Measurements from ENCODE around the gene FN3K.

The FN3K gene

GRCh38 chr17:82734987-82735866 is at the start of gene FN3K:
FN3K (plus strand) TSS chr17:82735615; CDS start chr17:82735637, 22 bp downstream.
- peak; percentile 40 for DNase-seq

DNA sequence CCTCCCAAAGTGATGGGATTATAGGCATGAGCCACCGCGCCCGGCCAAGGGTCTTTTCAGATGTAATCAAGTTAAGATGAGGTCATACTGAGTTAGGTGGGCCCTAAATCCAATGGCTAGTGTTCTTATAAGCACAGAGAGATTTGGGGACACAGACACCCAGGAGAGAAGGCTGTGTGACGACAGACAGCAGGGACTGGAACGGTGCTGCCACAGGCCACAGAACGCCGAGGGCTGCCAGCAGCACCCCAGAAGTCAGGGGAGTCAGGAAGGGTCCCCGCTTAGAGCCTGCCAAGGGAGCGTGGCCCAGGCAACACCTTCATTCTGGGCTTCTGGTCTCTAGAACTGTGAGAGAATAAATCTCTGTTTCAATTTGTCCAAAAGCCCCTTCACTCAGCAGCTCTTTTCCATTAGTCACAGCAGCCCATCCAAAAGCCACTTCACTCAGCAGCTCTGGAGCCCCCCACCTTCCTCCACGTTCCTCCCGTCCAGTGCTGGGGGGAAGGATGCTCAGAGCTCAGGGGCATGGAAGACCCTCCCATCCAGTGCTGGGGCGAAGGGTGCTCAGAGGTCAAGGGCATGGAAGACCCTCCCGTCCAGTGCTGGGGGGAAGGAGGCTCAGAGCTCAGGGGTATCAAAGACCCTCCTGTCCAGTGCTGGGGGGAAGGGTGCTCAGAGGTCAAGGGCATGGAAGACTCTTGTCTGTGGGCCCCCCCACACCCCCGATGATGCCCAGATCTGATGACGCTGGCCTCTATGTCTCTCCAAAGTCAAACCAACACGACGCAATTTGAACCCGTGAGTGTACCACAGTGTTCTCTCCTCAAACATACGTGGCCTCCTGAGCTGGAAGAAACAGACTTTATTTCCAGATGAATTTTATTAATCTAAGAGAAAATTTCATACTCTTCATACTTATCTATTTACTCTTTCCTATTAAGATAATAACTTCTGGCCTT is 48.8 kb upstream of the FN3K start:
- DNase-seq: no peak

DNA sequence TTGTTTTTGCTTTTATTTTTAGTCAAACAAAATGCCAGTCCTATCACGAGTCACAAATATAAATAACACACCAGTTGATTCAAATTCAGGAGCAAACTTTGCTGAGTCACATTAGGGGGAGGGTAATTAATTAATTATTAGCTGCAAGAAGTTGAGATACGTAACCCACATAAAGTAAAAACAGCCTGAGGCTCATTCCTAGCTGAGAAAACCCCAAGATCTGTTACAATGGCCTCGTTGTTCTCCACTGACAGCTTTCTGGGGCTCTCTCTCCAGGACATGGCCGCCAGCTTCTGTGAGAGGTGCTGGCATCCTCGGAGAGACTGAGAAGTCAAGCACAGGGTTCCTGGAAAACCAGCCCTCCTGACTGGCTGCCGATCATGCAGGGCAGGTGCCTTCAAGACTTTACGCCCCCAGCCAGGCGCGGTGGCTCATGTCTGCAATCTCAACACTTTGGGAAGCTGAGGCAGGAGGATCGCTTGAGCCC is 48.0 kb upstream of the FN3K start:
- DNase-seq: no peak

- DNase-seq: no peak
Measured at GRCh38 chr17:82687871-82688270, 47.5 kb upstream of the FN3K start.

DNA sequence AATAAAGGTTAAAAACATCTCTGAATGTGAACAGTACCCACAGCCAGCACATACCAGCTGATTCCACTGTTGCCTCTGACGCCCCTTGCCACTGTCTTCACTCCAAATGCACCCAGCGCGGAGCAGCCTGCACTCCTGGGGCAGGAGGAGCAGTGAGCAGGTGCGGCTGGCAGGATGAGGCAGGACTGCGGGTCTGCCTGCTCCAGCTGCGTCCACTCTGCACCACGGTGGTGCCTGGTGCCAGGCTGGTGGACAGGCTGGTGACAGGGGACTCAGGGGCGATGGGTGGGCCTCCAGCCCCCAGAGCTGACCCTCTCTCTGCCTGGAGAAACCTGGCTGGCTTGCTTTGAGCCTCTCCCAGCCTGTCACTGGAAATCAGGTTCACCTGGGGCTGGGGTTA is 46.3 kb upstream of the FN3K start:
- DNase-seq: no peak

DNA sequence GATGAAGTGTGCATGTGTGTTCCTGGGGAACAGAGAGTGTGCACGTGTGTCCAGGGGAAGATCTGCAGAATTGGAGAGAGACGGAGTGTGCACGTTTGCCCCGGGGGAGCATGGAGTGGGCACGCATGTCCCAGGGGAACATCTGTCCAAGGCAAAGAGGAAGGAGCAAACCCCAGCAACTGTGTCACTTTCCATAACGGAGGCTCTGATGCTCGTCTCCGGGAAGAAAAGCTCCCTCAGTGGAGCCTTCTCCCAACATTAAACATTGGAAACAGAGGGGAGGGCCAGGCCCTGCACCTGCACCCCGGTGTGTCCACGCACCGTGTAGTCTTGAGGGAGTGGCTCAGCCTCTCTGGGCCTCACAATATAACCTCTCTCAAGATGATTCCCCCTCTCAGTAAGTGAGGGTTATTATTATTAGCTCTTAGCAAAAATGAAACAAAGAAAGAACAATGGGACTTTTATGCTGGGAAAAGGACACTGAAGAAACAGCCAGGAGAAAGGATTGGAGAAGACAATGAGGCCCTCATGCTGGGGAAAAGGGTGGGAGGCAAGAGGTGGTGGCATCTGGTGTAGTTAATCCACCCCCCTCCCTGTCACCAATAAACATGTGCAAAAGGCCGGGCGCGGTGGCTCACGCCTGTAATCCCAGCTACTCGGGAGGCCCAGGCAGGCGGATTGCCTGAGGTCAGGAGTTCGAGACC is 44.5 kb upstream of the FN3K start:
- no peak for DNase-seq

- no peak for DNase-seq
Measured at GRCh38 chr17:82691714-82692113, 43.7 kb upstream of the FN3K start.

DNA sequence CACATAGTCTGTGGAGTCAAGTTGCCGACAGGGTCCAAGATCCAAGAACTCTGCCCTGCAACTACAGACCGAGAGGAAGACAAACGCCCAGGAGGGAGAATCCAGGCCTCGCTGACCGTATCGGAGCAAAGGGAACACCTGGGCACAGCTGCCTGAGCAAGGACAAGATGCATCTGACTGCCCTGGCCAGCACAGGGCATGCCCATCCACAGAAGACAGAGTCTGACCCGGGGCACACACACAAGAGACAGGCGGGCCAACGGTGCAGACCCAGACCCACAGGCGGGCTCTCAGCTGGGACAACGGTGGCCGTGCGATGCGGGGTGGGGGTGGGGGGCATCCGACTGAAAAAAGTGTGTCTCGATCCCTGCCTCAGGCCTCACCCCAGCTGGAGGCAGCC is 43.1 kb upstream of the FN3K start:
- DNase-seq: no peak

DNA sequence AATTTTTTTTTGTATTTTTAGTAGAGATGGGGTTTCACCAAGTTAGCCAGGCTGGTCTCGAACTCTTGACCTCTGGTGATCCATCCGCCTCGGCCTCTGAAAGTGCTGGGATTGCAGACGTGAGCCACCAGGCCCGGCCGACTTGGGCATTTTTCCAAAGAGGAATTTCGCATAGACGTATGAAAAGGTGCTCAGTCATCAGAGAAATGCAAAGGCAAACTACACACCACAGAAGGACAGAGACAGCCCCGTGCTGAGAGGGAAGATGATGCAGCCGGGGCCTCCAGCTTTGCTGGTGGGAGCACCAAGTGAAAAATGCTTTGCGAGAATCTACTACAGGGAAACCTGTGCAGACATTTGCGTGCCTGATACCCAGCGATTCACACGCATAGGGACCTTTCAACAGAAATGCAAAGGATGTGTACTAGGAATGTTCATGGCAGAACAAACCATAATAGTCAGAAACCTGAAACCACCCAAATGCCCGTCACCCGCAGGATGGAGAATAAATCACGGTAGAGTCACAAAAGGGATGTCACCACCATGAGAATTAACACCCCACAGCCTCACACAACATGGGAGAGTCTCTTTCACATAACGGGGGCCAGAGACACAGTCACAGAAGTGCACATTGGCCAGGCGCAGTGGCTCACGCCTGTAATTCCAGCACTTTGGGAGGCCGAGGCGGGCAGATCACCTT is 42.1 kb upstream of the FN3K start:
- no peak for DNase-seq

GRCh38 chr17:82694647-82695046 is 40.8 kb upstream of the FN3K start:
- no peak for DNase-seq

- no peak for DNase-seq
Measured at GRCh38 chr17:82696259-82696658, 39.2 kb upstream of the FN3K start.

- peak; percentile 40 for DNase-seq
Measured at GRCh38 chr17:82696916-82697807, 38.3 kb upstream of the FN3K start.

GRCh38 chr17:82697808-82698064 is 37.7 kb upstream of the FN3K start:
- DNase-seq: no peak

GRCh38 chr17:82698065-82698973 is 37.1 kb upstream of the FN3K start, which contains the start of gene RAB40B:
RAB40B (minus strand) TSS chr17:82698698; CDS start chr17:82698596, 102 bp downstream.
- peak; percentile 98 for DNase-seq

DNA sequence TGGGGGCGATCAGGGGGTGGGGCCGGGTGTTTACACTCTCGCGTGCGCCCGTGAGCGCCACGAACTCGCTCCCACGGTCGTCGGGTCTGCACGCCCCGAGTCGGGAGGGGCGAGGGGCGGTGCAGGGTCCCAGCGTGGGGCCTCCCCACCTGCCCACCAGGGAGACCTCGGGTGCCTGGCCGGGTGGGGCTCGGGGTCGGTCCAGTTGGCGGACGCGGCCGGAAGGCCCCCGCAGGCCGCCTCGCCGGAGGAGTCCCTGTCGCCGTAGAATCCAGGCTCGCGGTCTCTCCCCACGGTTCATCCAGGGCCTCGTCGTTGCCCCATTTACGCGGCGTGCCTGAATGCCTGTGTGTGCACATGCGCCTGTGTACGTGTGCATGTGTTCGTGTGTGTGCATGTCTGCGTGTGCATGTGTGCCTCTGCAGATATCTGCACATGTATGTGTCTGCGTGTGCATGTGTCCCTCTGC is 36.4 kb upstream of the FN3K start:
- no peak for DNase-seq

DNA sequence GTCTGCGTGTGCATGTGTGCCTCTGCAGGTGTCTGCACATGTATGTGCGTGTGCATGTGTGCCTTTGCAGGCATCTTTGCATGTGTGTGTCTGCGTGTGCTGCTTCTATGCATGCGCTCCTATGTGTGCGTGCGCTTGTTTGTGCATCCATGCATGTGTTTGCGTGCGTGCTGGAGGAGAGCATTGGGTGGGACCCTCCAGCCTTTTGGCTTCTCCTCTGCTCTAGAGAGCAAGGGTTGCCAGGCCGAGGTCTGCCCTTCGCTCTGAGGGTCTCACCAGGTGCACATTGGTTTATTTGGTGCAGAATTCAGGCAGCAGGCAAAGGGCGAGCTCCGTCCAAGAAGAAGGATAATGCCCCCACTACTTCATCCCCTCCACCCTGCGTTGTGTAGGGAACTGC is 35.9 kb upstream of the FN3K start:
- DNase-seq: no peak

- DNase-seq: no peak
Measured at GRCh38 chr17:82702231-82702927, 33.0 kb upstream of the FN3K start.

GRCh38 chr17:82703036-82703745 is 32.2 kb upstream of the FN3K start:
- DNase-seq: no peak

Measured in stimulated activated CD8-positive, alpha-beta memory T cell treated with anti-CD3 and anti-CD28 coated beads, Interleukin-4, amount 100 ng/mL, for 48 hours (primary cell).